Right cardiac atrium (tissue), 5 donors: Measurements from ENCODE around the gene BIN1. TPM values are rescaled to one million over a fixed set of nuclear protein-coding genes. Genes with fewer than 3 reads are reported as not detected.

Experiments used
- ATAC-seq, 2 donors: fragments of 200-7000 bp; cut with Tn5 transposase; one replicate each; pipeline versions ENCODE4 v1.8.0 to v1.9.1; 2020; ENCODE audit warnings: moderate library complexity in 2 of 2, mild to moderate bottlenecking in 1 of 2
- DNase-seq, 3 donors: peaks; one replicate each; pipeline ENCODE4 v3.0.0-alpha.2; 2020
- H3K27ac ChIP-seq: one replicate; pipeline ENCODE4 v1.5.1; 2013; ENCODE audit warnings: mild to moderate bottlenecking, low read length, control low read depth, moderate library complexity
- H3K27me3 ChIP-seq: one replicate; pipeline ENCODE4 v1.6.1; 2013; ENCODE audit not compliant: control insufficient read depth, insufficient read depth
- H3K4me1 ChIP-seq: one replicate; pipeline ENCODE4 v1.6.1; 2013; ENCODE audit warnings: low read length; ENCODE audit not compliant: control insufficient read depth, insufficient read depth
- H3K4me3 ChIP-seq: one replicate; pipeline ENCODE4 v1.5.1; 2013; ENCODE audit warnings: low read length, control low read depth
- H3K9me3 ChIP-seq: one replicate; pipeline ENCODE4 v1.6.1; 2013; ENCODE audit warnings: low read length; ENCODE audit not compliant: control insufficient read depth
- WGBS: extraction: QIAGEN DNeasy Blood & Tissue Kit; methylation state at CpG from one replicate; pipeline ENCODE4 v1.1.7; 2013; 5-methylcytosine and 5-hydroxymethylcytosine counted together
- intact Hi-C, 4 donors: fragments of 100-400 bp; cut with DNase I; formaldehyde crosslinking; loops; one replicate each; pipeline versions ENCODE4 v1.11.0 to v1.14.0; 2022 to 2023
- polyA plus RNA-seq: library from polyadenylated mRNA; stranded (reverse); fragments of 200-250 nt; gene quantifications from one replicate; pipeline ENCODE4 v1.2.3, GENCODE V29; 2013
- total RNA-seq, 4 donors: library from RNA; stranded (reverse); fragmentation: NEBNext Ultra II Directional; extraction: Animal tissue kit (Norgen Biotek cat#: 25700); gene quantifications; one replicate each; pipeline ENCODE4 v1.2.1, GENCODE V29; 2021
- donor health status: healthy with polysubstance abuse.
- donor health status: DM: no; HTN: yes; CAD: no.
- donor health status: DM: no; HTN: no; CAD: no.
- donor health status: DM: no; HTN: yes; CAD: no; lungs with severe emphysema.
- donor health status: DM: yes; HTN: yes; CAD: no.

The BIN1 gene
- total and polyA plus RNA-seq, 5 donors: 5.9 to 12.0 (median 10.0) TPM

DNA sequence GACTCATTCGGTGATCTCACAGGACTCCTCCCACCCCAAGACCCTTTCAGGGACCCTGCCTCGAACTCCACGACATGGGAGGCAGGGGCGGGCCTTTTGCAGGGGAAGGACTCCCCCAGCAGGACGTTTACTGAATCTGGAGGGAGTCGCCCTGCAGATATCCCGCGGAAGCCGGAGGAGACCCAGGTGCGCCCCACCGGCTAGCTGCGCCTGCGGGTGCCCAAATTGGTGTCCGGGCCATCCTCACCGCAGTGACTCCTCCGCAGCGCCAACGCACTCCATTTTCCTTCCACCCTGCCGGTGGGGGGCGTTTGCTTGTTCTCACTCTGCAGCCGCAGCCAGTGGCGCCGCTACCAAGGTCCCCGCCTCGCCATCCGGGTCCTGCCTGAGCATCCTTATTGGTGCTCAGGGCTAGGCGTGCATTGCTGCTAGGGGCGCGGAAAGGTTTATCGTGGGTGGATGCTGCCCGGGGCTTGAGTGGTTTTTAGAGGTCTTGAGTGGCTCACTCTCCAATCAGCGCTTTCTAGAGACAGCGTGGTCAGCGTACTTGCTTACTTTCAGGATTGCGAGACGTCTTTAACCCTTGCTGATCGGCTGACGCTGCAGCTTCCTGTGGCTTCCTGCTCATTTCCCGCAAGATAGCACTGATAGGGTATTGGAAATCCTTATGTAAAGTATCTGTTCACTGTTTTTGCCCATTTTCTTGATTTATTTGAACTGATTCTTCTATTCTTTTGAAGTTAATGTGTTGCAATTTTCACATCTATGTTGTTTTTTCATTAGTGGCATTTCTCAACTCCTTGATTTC lies 81.4 kb downstream of the BIN1 start:
- intact Hi-C loops: no loop called here

GRCh38 chr2:127024769-127025358 lies 82.1 kb downstream of the BIN1 start:
- WGBS: 11% methylated on average over 29 of the region's 29 CpGs
- ATAC-seq: peak; percentile 56 to 64

More for the DNA sequence above, 81.4 kb downstream of the BIN1 start:
- Histone ChIP-seq H3K9me3 (peaks cover 2% of the 10 kb centered on the region), H3K27ac (no peak overlapping the region), H3K4me3 (peak overlapping the region; percentile 20), H3K27me3 (no peaks in the 10 kb centered on the region), H3K4me1 (no peaks in the 10 kb centered on the region)
- WGBS: under 1% methylated on average over 39 of the region's 39 CpGs
- DNase-seq: peak; percentile 77 to 90 (median 89)
- peak; percentile 93 to 94 for ATAC-seq

DNA sequence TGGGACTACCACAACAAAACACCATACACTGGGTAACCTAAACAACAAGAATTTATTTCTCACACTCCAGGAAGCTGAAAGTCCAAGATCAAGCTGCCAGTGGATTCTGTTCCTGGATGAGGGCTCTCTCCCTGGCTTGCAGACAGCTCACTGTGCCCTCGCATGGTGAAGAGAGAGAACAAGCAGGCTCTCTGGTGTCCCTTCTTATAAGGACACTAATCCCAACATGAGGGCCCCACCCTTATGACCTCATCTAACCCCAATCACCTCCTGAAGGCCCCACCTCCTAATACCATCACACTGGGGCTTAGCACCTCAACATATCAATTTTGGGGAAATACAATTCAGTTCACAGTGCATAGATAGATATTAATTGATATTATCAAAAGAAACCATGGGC lies 83.5 kb downstream of the BIN1 start:
- Histone ChIP-seq H3K4me3 (no peak overlapping the region), H3K4me1 (no peaks in the 10 kb centered on the region), H3K27me3 (no peaks in the 10 kb centered on the region), H3K9me3 (peaks cover 2% of the 10 kb centered on the region), H3K27ac (no peak overlapping the region)
- WGBS: 85% methylated on average over 1 of the region's 1 CpG
- DNase-seq (no peak), ATAC-seq (no peak)
- intact Hi-C loops: no loop called here

More at GRCh38 chr2:127024769-127025358, 82.1 kb downstream of the BIN1 start:
- Histone ChIP-seq H3K4me1 (no peaks in the 10 kb centered on the region), H3K4me3 (peak overlapping the region; percentile 20), H3K9me3 (peaks cover 2% of the 10 kb centered on the region), H3K27me3 (no peaks in the 10 kb centered on the region), H3K27ac (no peak overlapping the region)
- intact Hi-C loops: no loop called here
- peak in 2 of 3 donors; percentile 19 to 49 for DNase-seq

DNA sequence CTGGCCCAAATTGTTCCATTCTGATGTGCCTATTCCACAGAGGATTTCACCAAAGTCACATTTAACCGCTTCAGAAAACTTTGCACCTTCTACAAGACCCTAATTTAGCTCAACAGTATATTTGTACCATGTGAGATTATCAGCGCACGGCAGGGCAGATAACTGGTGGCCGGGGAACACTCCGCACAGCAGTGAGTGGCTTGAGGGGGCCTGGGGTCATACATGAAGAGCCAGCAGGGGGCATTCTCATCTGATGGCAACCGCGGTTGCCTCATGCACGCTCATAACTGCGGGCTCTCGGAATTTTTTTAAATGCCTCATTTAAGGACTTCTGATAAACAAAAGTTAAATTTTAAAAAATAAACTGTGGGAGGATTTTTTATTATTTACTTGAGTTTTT lies 84.1 kb downstream of the BIN1 start:
- intact Hi-C loops: no loop called here
- H3K9me3 ChIP-seq: peaks cover 2% of the 10 kb centered on the region
- H3K27me3 ChIP-seq: no peaks in the 10 kb centered on the region
- no peak overlapping the region for H3K27ac ChIP-seq
- ATAC-seq: no peak
- no peaks in the 10 kb centered on the region for H3K4me1 ChIP-seq
- 92% methylated on average over 10 of the region's 10 CpGs for WGBS
- H3K4me3 ChIP-seq: no peak overlapping the region
- no peak for DNase-seq

- Histone ChIP-seq H3K27me3 (no peaks in the 10 kb centered on the region), H3K4me3 (no peak overlapping the region), H3K9me3 (peaks cover 2% of the 10 kb centered on the region), H3K4me1 (no peaks in the 10 kb centered on the region), H3K27ac (no peak overlapping the region)
- intact Hi-C loops: no loop called here
- WGBS: 70% methylated on average over 3 of the region's 3 CpGs
- no peak for ATAC-seq
- DNase-seq: no peak
Observed at GRCh38 chr2:127020536-127020935, 86.4 kb downstream of the BIN1 start.

DNA sequence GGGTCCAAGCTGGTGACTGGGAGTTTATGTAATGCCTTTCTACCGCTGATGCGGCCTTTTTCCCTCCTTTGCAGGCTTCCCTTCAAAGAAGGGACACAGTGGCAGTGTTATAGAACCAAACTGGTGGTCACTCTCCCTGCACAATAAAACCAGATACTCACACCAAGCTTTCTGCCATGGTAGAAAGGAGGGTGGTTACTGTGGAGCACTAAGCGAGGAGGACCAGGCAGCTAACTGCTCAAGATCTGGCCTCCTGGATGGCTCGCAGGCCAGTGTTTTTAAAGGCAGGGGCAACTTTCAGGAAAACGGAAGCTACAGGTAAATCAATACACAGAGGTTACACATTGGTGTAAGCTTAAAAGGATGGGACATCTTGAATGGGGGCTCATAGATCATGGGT lies 89.4 kb downstream of the BIN1 start:
- ATAC-seq (no peak), DNase-seq (no peak)
- Histone ChIP-seq H3K4me1 (no peaks in the 10 kb centered on the region), H3K4me3 (no peak overlapping the region), H3K27ac (no peak overlapping the region), H3K9me3 (no peaks in the 10 kb centered on the region), H3K27me3 (no peaks in the 10 kb centered on the region)
- intact Hi-C loops: no loop called here
- 96% methylated on average over 5 of the region's 5 CpGs for WGBS

DNA sequence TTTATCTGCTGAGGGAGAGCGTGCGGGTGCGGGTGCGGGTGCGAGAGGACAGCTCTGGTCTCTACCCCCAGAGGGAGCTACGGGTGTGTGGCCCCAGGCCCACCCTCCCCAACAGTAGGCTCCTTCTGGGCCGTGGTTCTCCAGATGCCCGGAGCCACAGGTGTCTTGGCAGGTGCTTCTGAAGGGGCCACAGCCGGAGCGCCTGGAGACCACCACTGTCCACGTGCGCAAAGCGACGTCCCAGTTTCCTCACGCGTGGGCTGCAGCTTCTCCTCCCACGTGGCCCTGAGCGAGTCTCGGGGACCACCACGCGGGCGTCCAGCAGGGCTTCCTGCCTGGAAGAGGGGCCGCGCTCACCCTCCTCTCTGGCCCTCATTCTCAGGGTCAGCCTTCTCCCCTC lies 90.6 kb downstream of the BIN1 start:
- H3K4me1 ChIP-seq: no peaks in the 10 kb centered on the region
- no peaks in the 10 kb centered on the region for H3K27me3 ChIP-seq
- DNase-seq (peak in 1 of 3 donors; percentile 46), ATAC-seq (peak in 1 of 2 donors; percentile 16)
- H3K27ac ChIP-seq: no peak overlapping the region
- WGBS: 94% methylated on average over 24 of the region's 24 CpGs
- H3K4me3 ChIP-seq: no peak overlapping the region
- intact Hi-C loops: no loop called here
- H3K9me3 ChIP-seq: no peaks in the 10 kb centered on the region

GRCh38 chr2:127015106-127015910 lies 91.6 kb downstream of the BIN1 start:
- no peak for DNase-seq
- no peak for ATAC-seq
- Histone ChIP-seq H3K27me3 (peaks cover under 1% of the 10 kb centered on the region), H3K27ac (no peak overlapping the region), H3K4me3 (no peak overlapping the region), H3K4me1 (no peaks in the 10 kb centered on the region), H3K9me3 (no peaks in the 10 kb centered on the region)
- WGBS: 84% methylated on average over 8 of the region's 8 CpGs
- intact Hi-C loops: no loop called here

GRCh38 chr2:127014630-127015029 lies 92.3 kb downstream of the BIN1 start:
- DNase-seq (no peak), ATAC-seq (no peak)
- no peaks in the 10 kb centered on the region for H3K4me1 ChIP-seq
- no peak overlapping the region for H3K27ac ChIP-seq
- H3K9me3 ChIP-seq: no peaks in the 10 kb centered on the region
- intact Hi-C loops: no loop called here
- H3K27me3 ChIP-seq: peaks cover 4% of the 10 kb centered on the region
- no peak overlapping the region for H3K4me3 ChIP-seq
- WGBS: 69% methylated on average over 4 of the region's 4 CpGs

- intact Hi-C loops: no loop called here
- Histone ChIP-seq H3K9me3 (no peaks in the 10 kb centered on the region), H3K27me3 (peaks cover 4% of the 10 kb centered on the region), H3K4me1 (no peaks in the 10 kb centered on the region), H3K4me3 (no peak overlapping the region), H3K27ac (no peak overlapping the region)
- WGBS: 64% methylated on average over 1 of the region's 1 CpG
- DNase-seq: no peak
- ATAC-seq: no peak
Observed at GRCh38 chr2:127014224-127014623, 92.7 kb downstream of the BIN1 start.

DNA sequence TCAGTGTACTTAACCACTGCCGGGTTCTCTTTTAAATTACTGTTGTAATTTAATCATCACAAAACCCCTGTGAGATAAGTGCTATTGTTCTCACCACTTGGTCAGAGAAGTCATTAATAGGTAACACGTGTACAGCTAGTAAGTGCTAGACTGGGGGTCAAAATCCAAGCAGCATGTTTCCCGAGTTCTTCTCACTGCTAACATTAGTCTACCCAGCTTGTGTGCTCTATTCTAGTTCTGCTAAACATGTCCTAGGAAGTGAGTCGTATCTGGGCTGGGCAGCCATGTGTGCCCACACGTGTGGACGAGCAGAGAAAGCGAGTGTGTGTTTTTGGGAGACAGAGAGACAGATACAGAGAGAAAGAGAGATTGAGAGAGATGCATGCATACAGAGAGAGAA lies 94.1 kb downstream of the BIN1 start:
- Histone ChIP-seq H3K27ac (no peak overlapping the region), H3K9me3 (no peaks in the 10 kb centered on the region), H3K4me1 (no peaks in the 10 kb centered on the region), H3K4me3 (no peak overlapping the region), H3K27me3 (peaks cover 4% of the 10 kb centered on the region)
- no peak for DNase-seq
- intact Hi-C loops: no loop called here
- WGBS: 60% methylated on average over 7 of the region's 7 CpGs
- no peak for ATAC-seq
